ENCODE data around the gene ZC3H4.

Gene ZC3H4

GRCh38 chr19:47133021-47133471, 19.5 kb upstream of the ZC3H4 start:
- no peak for DNase-seq (ENCODE audit: low read depth)

- no peak for DNase-seq (ENCODE audit: low read depth)
Observed at GRCh38 chr19:47132194-47132852, 18.7 kb upstream of the ZC3H4 start.

- DNase-seq (ENCODE audit: low read depth) = peak; percentile 80
Observed at GRCh38 chr19:47130589-47131227, 17.1 kb upstream of the ZC3H4 start, which contains the start of gene SAE1. TSS of gene SAE1 (plus strand) at chr19:47130835. CDS start at chr19:47130931, 96 bp downstream.

GRCh38 chr19:47130120-47130588, 16.6 kb upstream of the ZC3H4 start:
- no peak for DNase-seq (ENCODE audit: low read depth)

GRCh38 chr19:47129579-47129978, 16.0 kb upstream of the ZC3H4 start:
- DNase-seq (ENCODE audit: low read depth) = no peak

- no peak for DNase-seq (ENCODE audit: low read depth)
Observed at GRCh38 chr19:47125669-47125938, 12.0 kb upstream of the ZC3H4 start.

- no peak for DNase-seq (ENCODE audit: low read depth)
Observed at GRCh38 chr19:47124937-47125668, 11.5 kb upstream of the ZC3H4 start.

- no peak for DNase-seq (ENCODE audit: low read depth)
Observed at GRCh38 chr19:47123406-47123805, 9.8 kb upstream of the ZC3H4 start.

GRCh38 chr19:47122359-47123335, 9.1 kb upstream of the ZC3H4 start:
- DNase-seq (ENCODE audit: low read depth) = no peak

- no peak for DNase-seq (ENCODE audit: low read depth)
Observed at GRCh38 chr19:47120470-47121067, 7.0 kb upstream of the ZC3H4 start.

GRCh38 chr19:47113850-47114651, 475 bp upstream of the ZC3H4 start:
- DNase-seq (ENCODE audit: low read depth) = no peak

- DNase-seq (ENCODE audit: low read depth) = peak; percentile 92
Observed at GRCh38 chr19:47112166-47112996, 1.2 kb downstream of the ZC3H4 start.

- no peak for DNase-seq (ENCODE audit: low read depth)
Observed at GRCh38 chr19:47111682-47112165, 1.9 kb downstream of the ZC3H4 start.

- peak; percentile 16 for DNase-seq (ENCODE audit: low read depth)
Observed at GRCh38 chr19:47111006-47111621, 2.5 kb downstream of the ZC3H4 start.

- DNase-seq (ENCODE audit: low read depth) = peak; percentile 62
Observed at GRCh38 chr19:47110521-47111005, 3.0 kb downstream of the ZC3H4 start.

- DNase-seq (ENCODE audit: low read depth) = peak; percentile 53
Observed at GRCh38 chr19:47109541-47110375, 3.8 kb downstream of the ZC3H4 start.

GRCh38 chr19:47109177-47109540, 4.4 kb downstream of the ZC3H4 start:
- DNase-seq (ENCODE audit: low read depth) = no peak

All from stimulated activated CD4-positive, alpha-beta T cell treated with anti-CD3 and anti-CD28 coated beads, Interleukin-2, amount 100 ng/mL, for 4 hours (primary cell).